ENCODE measurements around the gene PKHD1.

The PKHD1 gene

GRCh38 chr6:51777618-51778017 is 309.8 kb downstream of the PKHD1 start:
- no peak for DNase-seq

- DNase-seq, result no peak
Measured at GRCh38 chr6:51775942-51776860, 311.2 kb downstream of the PKHD1 start.

GRCh38 chr6:51768087-51768486 is 319.3 kb downstream of the PKHD1 start:
- DNase-seq, result no peak

- no peak for DNase-seq
Measured at GRCh38 chr6:51765230-51765629, 322.2 kb downstream of the PKHD1 start.

GRCh38 chr6:51753635-51754034 is 333.8 kb downstream of the PKHD1 start:
- no peak for DNase-seq

- DNase-seq, result no peak
Measured at GRCh38 chr6:51743999-51744398, 343.4 kb downstream of the PKHD1 start.

GRCh38 chr6:51740658-51741057 is 346.8 kb downstream of the PKHD1 start:
- no peak for DNase-seq

- no peak for DNase-seq
Measured at GRCh38 chr6:51738614-51739013, 348.8 kb downstream of the PKHD1 start.

- no peak for DNase-seq
Measured at GRCh38 chr6:51737580-51738360, 349.6 kb downstream of the PKHD1 start.

GRCh38 chr6:51725155-51725554 is 362.3 kb downstream of the PKHD1 start:
- DNase-seq, result no peak

GRCh38 chr6:51720327-51720726 is 367.1 kb downstream of the PKHD1 start:
- no peak for DNase-seq

- DNase-seq, result no peak
Measured at GRCh38 chr6:51719297-51719696, 368.1 kb downstream of the PKHD1 start.

GRCh38 chr6:51718533-51718932 is 368.9 kb downstream of the PKHD1 start:
- no peak for DNase-seq

- no peak for DNase-seq
Measured at GRCh38 chr6:51717477-51717876, 369.9 kb downstream of the PKHD1 start.

GRCh38 chr6:51711876-51712275 is 375.5 kb downstream of the PKHD1 start:
- no peak for DNase-seq

GRCh38 chr6:51706086-51706485 is 381.3 kb downstream of the PKHD1 start:
- DNase-seq, result no peak

GRCh38 chr6:51704932-51705540 is 382.4 kb downstream of the PKHD1 start:
- DNase-seq, result no peak

GRCh38 chr6:51702851-51703250 is 384.6 kb downstream of the PKHD1 start:
- DNase-seq, result no peak

GRCh38 chr6:51684603-51685002 is 402.8 kb downstream of the PKHD1 start:
- DNase-seq, result no peak

GRCh38 chr6:51684038-51684437 is 403.4 kb downstream of the PKHD1 start:
- DNase-seq, result no peak

- DNase-seq, result no peak
Measured at GRCh38 chr6:51678905-51679620, 408.4 kb downstream of the PKHD1 start.

GRCh38 chr6:51678274-51678673 is 409.1 kb downstream of the PKHD1 start:
- no peak for DNase-seq

- no peak for DNase-seq
Measured at GRCh38 chr6:51675922-51676275, 411.5 kb downstream of the PKHD1 start.
